ENCODE measurements around the gene ORC5. TPM values are rescaled to one million over a fixed set of nuclear protein-coding genes. Genes with fewer than 3 reads are reported as not detected.
A peak's percentile ranks its signal among the peaks of the same experiment; 100 is the strongest.
"Not testable (repeated sequence)": the region's sequence is repeated elsewhere in the genome, so short reads cannot be mapped to it uniquely, and the experiment has no call there.

The ORC5 gene
- total RNA-seq, 2 donors from 2014 or later: 21.5 to 39.7 TPM

- ATAC-seq (replicated peaks in 1 of 2) (no peak), DNase-seq (no peak)
- H3K36me3 Mint-ChIP-seq (ENCODE audit: insufficient read depth in 2 of 2): no peaks in the 10 kb centered on the region
- H3K27ac Mint-ChIP-seq: no peak overlapping the region
- H3K9me3 Mint-ChIP-seq: no peaks in the 10 kb centered on the region
- peaks cover 23% of the 10 kb centered on the region for H3K27me3 Mint-ChIP-seq (ENCODE audit: low read depth)
- H3K4me1 Mint-ChIP-seq (ENCODE audit: low read depth): no peaks in the 10 kb centered on the region
- H3K4me3 Mint-ChIP-seq: no peak overlapping the region
These were observed 20.6 kb upstream of the ORC5 start for GRCh38 chr7:104228442-104228841.

GRCh38 chr7:104225451-104225850 is 17.6 kb upstream of the ORC5 start:
- H3K4me3 Mint-ChIP-seq: no peak overlapping the region
- no peaks in the 10 kb centered on the region for H3K4me1 Mint-ChIP-seq (ENCODE audit: low read depth)
- peaks cover 0 to 2% of the 10 kb centered on the region in 2 donors for H3K36me3 Mint-ChIP-seq (ENCODE audit: insufficient read depth in 2 of 2)
- H3K27ac Mint-ChIP-seq: no peak overlapping the region
- H3K27me3 Mint-ChIP-seq (ENCODE audit: low read depth): peaks cover 13% of the 10 kb centered on the region
- ATAC-seq (replicated peaks in 1 of 2) (no peak), DNase-seq (no peak)
- H3K9me3 Mint-ChIP-seq: peaks cover 0 to 2% of the 10 kb centered on the region in 2 donors

GRCh38 chr7:104217620-104218019 is 9.8 kb upstream of the ORC5 start:
- peaks cover 2 to 5% of the 10 kb centered on the region in 2 donors for H3K9me3 Mint-ChIP-seq

GRCh38 chr7:104209063-104209462 is 1.2 kb upstream of the ORC5 start:
- Mint-ChIP-seq H3K27me3 (ENCODE audit: low read depth) (peaks cover 21% of the 10 kb centered on the region), H3K4me3 (peak overlapping the region; percentile 96 to 100), H3K9me3 (peaks cover 0 to 5% of the 10 kb centered on the region in 2 donors), H3K27ac (no peak overlapping the region), H3K36me3 (ENCODE audit: insufficient read depth in 2 of 2) (peaks cover 4 to 11% of the 10 kb centered on the region in 2 donors), H3K4me1 (ENCODE audit: low read depth) (peaks cover 27% of the 10 kb centered on the region)
- ATAC-seq (replicated peaks in 1 of 2) (no peak), DNase-seq (no peak)

More at GRCh38 chr7:104217620-104218019, 9.8 kb upstream of the ORC5 start:
- DNase-seq (no peak), ATAC-seq (replicated peaks in 1 of 2) (no peak)
- no peaks in the 10 kb centered on the region for H3K4me1 Mint-ChIP-seq (ENCODE audit: low read depth)
- peaks cover 0 to 2% of the 10 kb centered on the region in 2 donors for H3K36me3 Mint-ChIP-seq (ENCODE audit: insufficient read depth in 2 of 2)
- no peak overlapping the region for H3K27ac Mint-ChIP-seq
- H3K27me3 Mint-ChIP-seq (ENCODE audit: low read depth): peaks cover 3% of the 10 kb centered on the region
- H3K4me3 Mint-ChIP-seq: no peak overlapping the region

GRCh38 chr7:104208421-104208780 is 588 bp upstream of the ORC5 start:
- H3K27ac Mint-ChIP-seq: peak overlapping the region; percentile 99
- H3K9me3 Mint-ChIP-seq: peaks cover 0 to 5% of the 10 kb centered on the region in 2 donors
- H3K27me3 Mint-ChIP-seq (ENCODE audit: low read depth): peaks cover 21% of the 10 kb centered on the region
- H3K36me3 Mint-ChIP-seq (ENCODE audit: insufficient read depth in 2 of 2): peaks cover 7 to 16% of the 10 kb centered on the region in 2 donors
- peak overlapping the region; percentile 96 to 100 for H3K4me3 Mint-ChIP-seq
- DNase-seq: no peak
- peaks cover 27% of the 10 kb centered on the region for H3K4me1 Mint-ChIP-seq (ENCODE audit: low read depth)
- ATAC-seq (replicated peaks in 1 of 2): no peak

GRCh38 chr7:104207348-104207730 is 474 bp downstream of the ORC5 start:
- Mint-ChIP-seq H3K9me3 (peaks cover 0 to 3% of the 10 kb centered on the region in 2 donors), H3K4me1 (ENCODE audit: low read depth) (peaks cover 27% of the 10 kb centered on the region), H3K4me3 (peak overlapping the region; percentile 96 to 100), H3K27ac (peak overlapping the region; percentile 99), H3K27me3 (ENCODE audit: low read depth) (peaks cover 14% of the 10 kb centered on the region), H3K36me3 (ENCODE audit: insufficient read depth in 2 of 2) (peaks cover 7 to 14% of the 10 kb centered on the region in 2 donors)
- DNase-seq: peak; percentile 4 to 18
- ATAC-seq (replicated peaks in 1 of 2): peak; percentile 52 to 53

- Mint-ChIP-seq H3K9me3 (peaks cover 0 to 3% of the 10 kb centered on the region in 2 donors), H3K4me1 (ENCODE audit: low read depth) (peaks cover 27% of the 10 kb centered on the region), H3K36me3 (ENCODE audit: insufficient read depth in 2 of 2) (peaks cover 8 to 14% of the 10 kb centered on the region in 2 donors), H3K27ac (peak overlapping the region; percentile 99), H3K4me3 (peak overlapping the region; percentile 96 to 100), H3K27me3 (ENCODE audit: low read depth) (peaks cover 13% of the 10 kb centered on the region)
- DNase-seq: no peak
- no peak for ATAC-seq (replicated peaks in 1 of 2)
These were observed 972 bp downstream of the ORC5 start for GRCh38 chr7:104206841-104207240.

GRCh38 chr7:104198673-104199278 is 9.0 kb downstream of the ORC5 start:
- ATAC-seq (replicated peaks in 1 of 2): no peak
- H3K9me3 Mint-ChIP-seq: peaks cover 2% of the 10 kb centered on the region in 2 donors
- no peak overlapping the region for H3K27ac Mint-ChIP-seq
- DNase-seq: no peak
- H3K36me3 Mint-ChIP-seq (ENCODE audit: insufficient read depth in 2 of 2): peaks cover 20 to 41% of the 10 kb centered on the region in 2 donors
- H3K4me1 Mint-ChIP-seq (ENCODE audit: low read depth): peaks cover 6% of the 10 kb centered on the region
- H3K4me3 Mint-ChIP-seq: no peak overlapping the region
- no peaks in the 10 kb centered on the region for H3K27me3 Mint-ChIP-seq (ENCODE audit: low read depth)

- no peaks in the 10 kb centered on the region for H3K27me3 Mint-ChIP-seq (ENCODE audit: low read depth)
- peak overlapping the region; percentile 23 for H3K27ac Mint-ChIP-seq
- ATAC-seq (replicated peaks in 1 of 2): peak in 1 of 2 donors; percentile 51
- peaks cover 23 to 46% of the 10 kb centered on the region in 2 donors for H3K36me3 Mint-ChIP-seq (ENCODE audit: insufficient read depth in 2 of 2)
- DNase-seq: no peak
- H3K9me3 Mint-ChIP-seq: peaks cover 2% of the 10 kb centered on the region in 2 donors
- peak overlapping the region in 1 of 2 donors; percentile 4 for H3K4me3 Mint-ChIP-seq
- H3K4me1 Mint-ChIP-seq (ENCODE audit: low read depth): peaks cover 6% of the 10 kb centered on the region
These were observed 11.7 kb downstream of the ORC5 start for GRCh38 chr7:104196161-104196560.

GRCh38 chr7:104192434-104192833 is 15.4 kb downstream of the ORC5 start:
- Mint-ChIP-seq H3K9me3 (peaks cover 0 to 2% of the 10 kb centered on the region in 2 donors), H3K36me3 (ENCODE audit: insufficient read depth in 2 of 2) (peaks cover 17 to 45% of the 10 kb centered on the region in 2 donors), H3K27ac (peak overlapping the region; percentile 57), H3K4me3 (no peak overlapping the region), H3K27me3 (ENCODE audit: low read depth) (no peaks in the 10 kb centered on the region), H3K4me1 (ENCODE audit: low read depth) (peaks cover 6% of the 10 kb centered on the region)
- no peak for ATAC-seq (replicated peaks in 1 of 2)
- DNase-seq: no peak

GRCh38 chr7:104185346-104185745 is 22.5 kb downstream of the ORC5 start:
- Mint-ChIP-seq H3K4me1 (ENCODE audit: low read depth) (no peaks in the 10 kb centered on the region), H3K9me3 (peaks cover 0 to 2% of the 10 kb centered on the region in 2 donors), H3K36me3 (ENCODE audit: insufficient read depth in 2 of 2) (peaks cover 12 to 49% of the 10 kb centered on the region in 2 donors), H3K4me3 (no peak overlapping the region), H3K27me3 (ENCODE audit: low read depth) (no peaks in the 10 kb centered on the region), H3K27ac (no peak overlapping the region)
- DNase-seq (no peak), ATAC-seq (replicated peaks in 1 of 2) (no peak)

- H3K27me3 Mint-ChIP-seq (ENCODE audit: low read depth): no peaks in the 10 kb centered on the region
- no peaks in the 10 kb centered on the region for H3K4me1 Mint-ChIP-seq (ENCODE audit: low read depth)
- ATAC-seq (replicated peaks in 1 of 2): no peak
- H3K9me3 Mint-ChIP-seq: peaks cover 0 to 9% of the 10 kb centered on the region in 2 donors
- peaks cover 10 to 35% of the 10 kb centered on the region in 2 donors for H3K36me3 Mint-ChIP-seq (ENCODE audit: insufficient read depth in 2 of 2)
- DNase-seq: no peak
- H3K4me3 Mint-ChIP-seq: no peak overlapping the region
- no peak overlapping the region for H3K27ac Mint-ChIP-seq
These were observed 28.6 kb downstream of the ORC5 start for GRCh38 chr7:104179178-104179577.

GRCh38 chr7:104177565-104178083 is 30.2 kb downstream of the ORC5 start:
- not testable (repeated sequence) for H3K9me3 Mint-ChIP-seq, DNase-seq
- peaks cover 9 to 27% of the 10 kb centered on the region in 2 donors for H3K36me3 Mint-ChIP-seq (ENCODE audit: insufficient read depth in 2 of 2)

More at GRCh38 chr7:104177565-104178083, 30.2 kb downstream of the ORC5 start:
- H3K4me1 Mint-ChIP-seq (ENCODE audit: low read depth); H3K27ac Mint-ChIP-seq; H3K4me3 Mint-ChIP-seq; H3K27me3 Mint-ChIP-seq (ENCODE audit: low read depth); ATAC-seq (replicated peaks in 1 of 2): not testable (repeated sequence)
